ENCODE results near the gene ACAP3. TPM values are rescaled to one million over a fixed set of nuclear protein-coding genes. Genes with fewer than 3 reads are reported as not detected.

The ACAP3 gene
- total and polyA plus RNA-seq, 10 of the 15 experiments (the other 5 are each of a cell fraction or from before 2014, with no cell fraction given): 0.05 to 34.2 (median 7.1) TPM

DNA sequence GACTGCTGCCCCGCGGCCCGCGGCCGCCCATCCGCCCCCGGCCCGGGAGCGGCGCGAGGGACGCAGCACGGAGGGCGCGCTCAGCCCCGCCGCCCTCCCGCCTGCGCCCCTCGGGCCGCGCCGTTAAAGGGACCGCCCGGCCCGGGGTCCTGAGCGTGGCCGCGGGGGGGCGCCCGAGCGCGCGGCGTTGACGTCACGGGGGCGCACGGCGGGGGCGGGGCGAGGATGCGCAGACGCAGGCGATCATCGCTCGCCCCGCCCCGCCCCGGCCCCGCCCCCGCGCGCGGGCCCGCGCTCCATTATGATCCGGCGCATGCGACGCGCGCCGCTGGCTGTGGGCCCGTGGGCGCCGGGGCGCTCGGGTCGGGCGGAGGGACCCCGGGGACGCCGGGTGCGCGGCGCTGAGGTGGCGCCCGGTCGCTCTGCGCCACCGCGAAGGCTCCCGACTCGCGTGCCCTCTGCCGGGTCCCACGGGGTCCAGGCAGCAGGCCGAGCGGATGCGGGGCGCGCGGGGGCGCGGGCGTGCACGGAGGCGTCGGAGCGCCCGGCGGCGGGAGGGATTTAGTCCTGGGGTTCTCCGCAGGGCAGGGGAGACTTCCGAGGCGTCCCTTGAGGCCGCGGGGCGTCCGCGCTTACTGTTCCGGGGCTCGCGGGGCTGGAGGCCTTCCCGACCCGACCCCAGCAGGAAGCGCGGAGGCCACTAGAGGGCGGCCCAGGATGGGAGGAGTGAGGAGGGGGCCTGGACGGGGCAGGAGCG lies 41.7 kb upstream of the ACAP3 start, which contains the start of gene DVL1 (continued):
- TF ChIP-seq FOXK2 (IDR thresholded peaks at IDR 0.05) (no peak), HDAC6 (IDR thresholded peaks at IDR 0.05; ENCODE audit: unreplicated experiment) (no peak), TCF3 (IDR thresholded peaks at IDR 0.05; ENCODE audit: borderline replicate concordance, insufficient read depth, low read depth, low read length) (no peak), CREB1 (IDR thresholded peaks at IDR 0.05; ENCODE audit: low read depth) (peak; percentile 83), CBFB (IDR thresholded peaks at IDR 0.05; ENCODE audit: low read depth) (no peak), SIX5 (IDR thresholded peaks at IDR 0.05; ENCODE audit: low read depth, low read length, severe bottlenecking) (no peak), WRNIP1 (IDR thresholded peaks at IDR 0.05; ENCODE audit: borderline replicate concordance, low read depth, low read length) (no peak), POLR2A (IDR thresholded peaks at IDR 0.05; ENCODE audit: low read depth, low read length) (peak; percentile 68), PML (IDR thresholded peaks at IDR 0.05; ENCODE audit: low read length) (no peak), HCFC1 (IDR thresholded peaks at IDR 0.05; ENCODE audit: low read length) (peak; percentile 28; the same call in 1 of the 2 replicates), MEF2B (IDR thresholded peaks at IDR 0.05; ENCODE audit: partially characterized antibody, poor library complexity, severe bottlenecking) (peak; percentile 33), CHD4 (IDR thresholded peaks at IDR 0.05) (no peak), HDAC2 (IDR thresholded peaks at IDR 0.05) (no peak), HDGF (IDR thresholded peaks at IDR 0.05) (no peak), TAF1 (IDR thresholded peaks at IDR 0.05; ENCODE audit: borderline replicate concordance, low read depth, low read length) (no peak), SREBF2 (IDR thresholded peaks at IDR 0.05; ENCODE audit: low read length) (no peak), YY1 (IDR thresholded peaks at IDR 0.05; ENCODE audit: low read depth, low read length) (no peak), SIN3A (IDR thresholded peaks at IDR 0.05; ENCODE audit: low read depth, low read length) (no peak; the same call in 1 of the 2 replicates), KAT2A (conservative IDR thresholded peaks at IDR 0.05; ENCODE audit: control insufficient read depth, low read depth, low read length) (no peak), RELA (IDR thresholded peaks at IDR 0.05; ENCODE audit: borderline replicate concordance, partially characterized antibody) (no peak), NFYA (IDR thresholded peaks at IDR 0.05; ENCODE audit: borderline replicate concordance, low read depth, low read length) (no peak), GABPA (IDR thresholded peaks at IDR 0.05; ENCODE audit: low read depth) (no peak), BMI1 (IDR thresholded peaks at IDR 0.05; ENCODE audit: borderline replicate concordance) (no peak)
- TF ChIP-seq, protein P1, sequence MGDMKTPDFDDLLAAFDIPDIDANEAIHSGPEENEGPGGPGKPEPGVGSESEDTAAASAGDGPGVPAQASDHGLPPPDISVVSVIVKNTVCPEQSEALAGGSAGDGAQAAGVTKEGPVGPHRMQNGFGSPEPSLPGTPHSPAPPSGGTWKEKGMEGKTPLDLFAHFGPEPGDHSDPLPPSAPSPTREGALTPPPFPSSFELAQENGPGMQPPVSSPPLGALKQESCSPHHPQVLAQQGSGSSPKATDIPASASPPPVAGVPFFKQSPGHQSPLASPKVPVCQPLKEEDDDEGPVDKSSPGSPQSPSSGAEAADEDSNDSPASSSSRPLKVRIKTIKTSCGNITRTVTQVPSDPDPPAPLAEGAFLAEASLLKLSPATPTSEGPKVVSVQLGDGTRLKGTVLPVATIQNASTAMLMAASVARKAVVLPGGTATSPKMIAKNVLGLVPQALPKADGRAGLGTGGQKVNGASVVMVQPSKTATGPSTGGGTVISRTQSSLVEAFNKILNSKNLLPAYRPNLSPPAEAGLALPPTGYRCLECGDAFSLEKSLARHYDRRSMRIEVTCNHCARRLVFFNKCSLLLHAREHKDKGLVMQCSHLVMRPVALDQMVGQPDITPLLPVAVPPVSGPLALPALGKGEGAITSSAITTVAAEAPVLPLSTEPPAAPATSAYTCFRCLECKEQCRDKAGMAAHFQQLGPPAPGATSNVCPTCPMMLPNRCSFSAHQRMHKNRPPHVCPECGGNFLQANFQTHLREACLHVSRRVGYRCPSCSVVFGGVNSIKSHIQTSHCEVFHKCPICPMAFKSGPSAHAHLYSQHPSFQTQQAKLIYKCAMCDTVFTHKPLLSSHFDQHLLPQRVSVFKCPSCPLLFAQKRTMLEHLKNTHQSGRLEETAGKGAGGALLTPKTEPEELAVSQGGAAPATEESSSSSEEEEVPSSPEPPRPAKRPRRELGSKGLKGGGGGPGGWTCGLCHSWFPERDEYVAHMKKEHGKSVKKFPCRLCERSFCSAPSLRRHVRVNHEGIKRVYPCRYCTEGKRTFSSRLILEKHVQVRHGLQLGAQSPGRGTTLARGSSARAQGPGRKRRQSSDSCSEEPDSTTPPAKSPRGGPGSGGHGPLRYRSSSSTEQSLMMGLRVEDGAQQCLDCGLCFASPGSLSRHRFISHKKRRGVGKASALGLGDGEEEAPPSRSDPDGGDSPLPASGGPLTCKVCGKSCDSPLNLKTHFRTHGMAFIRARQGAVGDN (IDR thresholded peaks at IDR 0.05): peak; percentile 70
- TF ChIP-seq, protein P2, sequence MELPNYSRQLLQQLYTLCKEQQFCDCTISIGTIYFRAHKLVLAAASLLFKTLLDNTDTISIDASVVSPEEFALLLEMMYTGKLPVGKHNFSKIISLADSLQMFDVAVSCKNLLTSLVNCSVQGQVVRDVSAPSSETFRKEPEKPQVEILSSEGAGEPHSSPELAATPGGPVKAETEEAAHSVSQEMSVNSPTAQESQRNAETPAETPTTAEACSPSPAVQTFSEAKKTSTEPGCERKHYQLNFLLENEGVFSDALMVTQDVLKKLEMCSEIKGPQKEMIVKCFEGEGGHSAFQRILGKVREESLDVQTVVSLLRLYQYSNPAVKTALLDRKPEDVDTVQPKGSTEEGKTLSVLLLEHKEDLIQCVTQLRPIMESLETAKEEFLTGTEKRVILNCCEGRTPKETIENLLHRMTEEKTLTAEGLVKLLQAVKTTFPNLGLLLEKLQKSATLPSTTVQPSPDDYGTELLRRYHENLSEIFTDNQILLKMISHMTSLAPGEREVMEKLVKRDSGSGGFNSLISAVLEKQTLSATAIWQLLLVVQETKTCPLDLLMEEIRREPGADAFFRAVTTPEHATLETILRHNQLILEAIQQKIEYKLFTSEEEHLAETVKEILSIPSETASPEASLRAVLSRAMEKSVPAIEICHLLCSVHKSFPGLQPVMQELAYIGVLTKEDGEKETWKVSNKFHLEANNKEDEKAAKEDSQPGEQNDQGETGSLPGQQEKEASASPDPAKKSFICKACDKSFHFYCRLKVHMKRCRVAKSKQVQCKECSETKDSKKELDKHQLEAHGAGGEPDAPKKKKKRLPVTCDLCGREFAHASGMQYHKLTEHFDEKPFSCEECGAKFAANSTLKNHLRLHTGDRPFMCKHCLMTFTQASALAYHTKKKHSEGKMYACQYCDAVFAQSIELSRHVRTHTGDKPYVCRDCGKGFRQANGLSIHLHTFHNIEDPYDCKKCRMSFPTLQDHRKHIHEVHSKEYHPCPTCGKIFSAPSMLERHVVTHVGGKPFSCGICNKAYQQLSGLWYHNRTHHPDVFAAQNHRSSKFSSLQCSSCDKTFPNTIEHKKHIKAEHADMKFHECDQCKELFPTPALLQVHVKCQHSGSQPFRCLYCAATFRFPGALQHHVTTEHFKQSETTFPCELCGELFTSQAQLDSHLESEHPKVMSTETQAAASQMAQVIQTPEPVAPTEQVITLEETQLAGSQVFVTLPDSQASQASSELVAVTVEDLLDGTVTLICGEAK (IDR thresholded peaks at IDR 0.05; ENCODE audit: borderline replicate concordance): no peak
- TF ChIP-seq, protein P3, sequence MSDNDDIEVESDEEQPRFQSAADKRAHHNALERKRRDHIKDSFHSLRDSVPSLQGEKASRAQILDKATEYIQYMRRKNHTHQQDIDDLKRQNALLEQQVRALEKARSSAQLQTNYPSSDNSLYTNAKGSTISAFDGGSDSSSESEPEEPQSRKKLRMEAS (IDR thresholded peaks at IDR 0.05; ENCODE audit: low read depth, low read length): no peak
